ENCODE results near the gene GPATCH2. TPM values are rescaled to one million over a fixed set of nuclear protein-coding genes. Genes with fewer than 3 reads are reported as not detected.

The GPATCH2 gene
- total and polyA plus RNA-seq, 10 of the 15 experiments (the other 5 are each of a cell fraction or from before 2014, with no cell fraction given): 3.2 to 12.2 (median 5.4) TPM

- no peak for TF ChIP-seq IRF3 (IDR thresholded peaks at IDR 0.05)
- TF ChIP-seq HCFC1 (IDR thresholded peaks at IDR 0.05; ENCODE audit: low read length): no peak
- TF ChIP-seq USF1 (IDR thresholded peaks at IDR 0.05; ENCODE audit: borderline replicate concordance, extremely low read length, insufficient read depth, low read depth, low read length): no peak
- TF ChIP-seq JUND (IDR thresholded peaks at IDR 0.05; ENCODE audit: low read depth, low read length): no peak
- TF ChIP-seq MYB (IDR thresholded peaks at IDR 0.05; ENCODE audit: borderline replicate concordance, low read depth, low read length): no peak
- TF ChIP-seq NR2C1 (IDR thresholded peaks at IDR 0.05): no peak
- TF ChIP-seq BCL3 (IDR thresholded peaks at IDR 0.05; ENCODE audit: borderline replicate concordance, insufficient read depth, low read depth, low read length, poor library complexity, severe bottlenecking): no peak
- TF ChIP-seq ZNF622 (IDR thresholded peaks at IDR 0.05): no peak
- TF ChIP-seq POLR2AphosphoS5 (IDR thresholded peaks at IDR 0.05; ENCODE audit: low read length): no peak
- ChIA-PET POLR2A (no interaction called here), CTCF (no interaction called here)
Measured at GRCh38 chr1:217419194-217419551, 211.7 kb downstream of the GPATCH2 start.

More at GRCh38 chr1:217419194-217419551, 211.7 kb downstream of the GPATCH2 start:
- no peak for DNase-seq (ENCODE audit: low read depth, low spot score)
- RAD21 ChIA-PET (ENCODE audit: unreplicated experiment): no interaction called here
- in situ Hi-C loops (cut with MboI) (no loop called here), intact Hi-C loops (cut with micrococcal nuclease; ENCODE audit: unreplicated experiment) (no loop called here)
- H3K4me2 ChIP-seq (ENCODE audit: control insufficient read depth, insufficient read depth): no peak overlapping the region
- no peak for ATAC-seq
- H3K4me3 ChIP-seq: no peak overlapping the region
- no TSS peak for BruUV-seq (replicated peaks)
- H4K20me1 ChIP-seq (ENCODE audit: control insufficient read depth, insufficient read depth): no peaks in the 10 kb centered on the region
- 17% methylated on average over 2 of the region's 2 CpGs for WGBS (ENCODE audit: insufficient coverage, insufficient replicate concordance, low lambda C conversion rate, missing lambda C conversion rate)
- no peaks in the 10 kb centered on the region; a peak in 1 of 4 replicates for H3K27me3 ChIP-seq (replicated peaks in 1 of 2; ENCODE audit: control insufficient read depth in 2 of 2, insufficient read depth in 2 of 2, low read length in 1 of 2)
- no peak overlapping the region for H2AFZ ChIP-seq (ENCODE audit: control insufficient read depth, low read depth, low read length)
- H3K79me2 ChIP-seq (ENCODE audit: control insufficient read depth, insufficient read depth, low read length): no peaks in the 10 kb centered on the region
- no peak for FAIRE-seq
- H3K36me3 ChIP-seq (ENCODE audit: control insufficient read depth in 2 of 2, insufficient read depth in 2 of 2, low read length in 1 of 2): no peaks in the 10 kb centered on the region
- H3K4me1 ChIP-seq (ENCODE audit: control insufficient read depth, insufficient read depth, low read length): no peaks in the 10 kb centered on the region
- H3K9me3 ChIP-seq (replicated peaks; ENCODE audit: control insufficient read depth, insufficient read depth, low read length): no peaks in the 10 kb centered on the region
- H3K27ac ChIP-seq (ENCODE audit: control insufficient read depth, insufficient read depth): no peak overlapping the region
- SMC1A ChIA-PET (ENCODE audit: uncharacterized antibody, unreplicated experiment): interaction anchor here (1.4 kb wide), 1 partner anchor 9 kb away, joined by 7 read pairs; no protein-coding TSS in a partner anchor
- H3K9ac ChIP-seq (ENCODE audit: control insufficient read depth, insufficient read depth, low read length): no peak overlapping the region

All from GM12878 (cell line).